Neural cell (in vitro differentiated cells): ENCODE results near the gene RAB6C. TPM values are rescaled to one million over a fixed set of nuclear protein-coding genes. Genes with fewer than 3 reads are reported as not detected.
"Not testable (repeated sequence)": the region's sequence is repeated elsewhere in the genome, so short reads cannot be mapped to it uniquely, and the experiment has no call there.

ENCODE experiments used
- H2AFZ ChIP-seq: fragments of 200-600, 300-800 bp; sonication (generic), shearing (Covaris generic); 2 replicates; pipeline ENCODE4 v1.6.0; 2014; ENCODE audit warnings: low read depth, mild to moderate bottlenecking, antibody characterized with exemption, low read length, moderate library complexity
- H3F3A ChIP-seq: fragments of 200-600 bp; shearing (Covaris generic); 2 replicates; pipeline ENCODE4 v1.6.1; 2016; ENCODE audit warnings: mild to moderate bottlenecking, moderate library complexity, mixed read lengths, antibody characterized with exemption, low read length; ENCODE audit not compliant: insufficient read depth, poor library complexity, severe bottlenecking
- H3K27ac ChIP-seq: fragments of 200-600, 300-800 bp; sonication (generic), shearing (Covaris generic); 2 replicates; pipeline ENCODE4 v1.5.1; 2014; ENCODE audit warnings: mild to moderate bottlenecking, low read length, moderate library complexity
- H3K27me3 ChIP-seq: fragments of 300-800, 200-600 bp; sonication (generic), shearing (Covaris generic); 2 replicates; pipeline ENCODE4 v1.6.0; 2014; ENCODE audit warnings: mild to moderate bottlenecking, low read depth, low read length, moderate library complexity; ENCODE audit not compliant: insufficient read depth
- H3K36me3 ChIP-seq: fragments of 300-800, 200-600 bp; sonication (generic), shearing (Covaris generic); 2 replicates; pipeline ENCODE4 v1.5.1; 2014; ENCODE audit warnings: mild to moderate bottlenecking, antibody characterized with exemption, low read length, moderate library complexity; ENCODE audit not compliant: insufficient read depth
- H3K4me2 ChIP-seq: fragments of 300-800, 200-600 bp; sonication (generic), shearing (Covaris generic); 2 replicates; pipeline ENCODE4 v1.6.0; 2014; ENCODE audit warnings: mild to moderate bottlenecking, low read length
- H3K4me3 ChIP-seq: fragments of 300-800, 200-600 bp; sonication (generic), shearing (Covaris generic); 2 replicates; pipeline ENCODE4 v1.5.1; 2014; ENCODE audit warnings: mild to moderate bottlenecking, low read length, moderate library complexity
- H3K79me2 ChIP-seq: fragments of 200-600 bp; shearing (Covaris generic); replicated peaks from 2 replicates; pipeline ENCODE4 v1.6.0; 2014; ENCODE audit warnings: mild to moderate bottlenecking, low read length, moderate library complexity; ENCODE audit not compliant: insufficient read depth
- H3K9ac ChIP-seq: fragments of 300-800, 200-600 bp; sonication (generic), shearing (Covaris generic); 2 replicates; pipeline ENCODE4 v1.6.1; 2016; ENCODE audit warnings: mild to moderate bottlenecking, low read length, mixed read lengths
- H3K9me2 ChIP-seq: fragments of 200-600 bp; shearing (Covaris generic); 2 replicates; pipeline ENCODE4 v1.6.1; 2016; ENCODE audit warnings: mild to moderate bottlenecking, low read length, mixed read lengths; ENCODE audit not compliant: insufficient read depth
- H3K9me3 ChIP-seq: fragments of 200-600, 300-800 bp; sonication (generic), shearing (Covaris generic); 2 replicates; pipeline ENCODE4 v1.6.1; 2016; ENCODE audit warnings: mild to moderate bottlenecking, mixed run types, low read length, moderate library complexity, mixed read lengths
- H4K20me1 ChIP-seq: fragments of 200-600 bp; shearing (Covaris generic); 2 replicates; pipeline ENCODE4 v1.6.1; 2016; ENCODE audit warnings: mild to moderate bottlenecking, mixed run types; ENCODE audit not compliant: insufficient read depth
- EP300 ChIP-seq: fragments of 450-650 bp; conservative IDR thresholded peaks from 2 replicates; pipeline ENCODE4 v1.6.1; 2014; ENCODE audit warnings: antibody characterized with exemption, mild to moderate bottlenecking, moderate library complexity; ENCODE audit not compliant: poor library complexity, severe bottlenecking
- EZH2 ChIP-seq: fragments of 200-600, 300-800 bp; shearing (Covaris generic), sonication (generic); IDR thresholded peaks from 2 replicates; pipeline ENCODE4 v1.6.1; 2014; ENCODE audit warnings: antibody characterized with exemption, low read length, borderline replicate concordance, mild to moderate bottlenecking; ENCODE audit not compliant: insufficient read depth, poor library complexity, severe bottlenecking
- MXI1 ChIP-seq: fragments of 450-650 bp; conservative IDR thresholded peaks from 2 replicates; pipeline ENCODE4 v1.6.1; 2014; ENCODE audit warnings: antibody characterized with exemption, mild to moderate bottlenecking; ENCODE audit not compliant: poor library complexity, severe bottlenecking
- POLR2AphosphoS5 ChIP-seq: IDR thresholded peaks from 2 replicates; pipeline ENCODE4 v1.6.1; 2012
- RAD21 ChIP-seq: fragments of 450-650 bp; conservative IDR thresholded peaks from 2 replicates; pipeline ENCODE4 v1.6.1; 2014; ENCODE audit warnings: antibody characterized with exemption, mild to moderate bottlenecking, moderate library complexity
- SMC3 ChIP-seq: fragments of 450-650 bp; conservative IDR thresholded peaks from 2 replicates; pipeline ENCODE4 v1.6.1; 2014; ENCODE audit warnings: antibody characterized with exemption, mild to moderate bottlenecking, moderate library complexity; ENCODE audit not compliant: poor library complexity
- TAF1 ChIP-seq: IDR thresholded peaks from 2 replicates; pipeline ENCODE4 v1.6.1; 2012; ENCODE audit warnings: low read depth
- polyA plus RNA-seq: library from polyadenylated mRNA; depleted of rRNA; stranded (reverse); fragments of >200 nt; gene quantifications from 2 replicates; pipeline ENCODE4 v1.2.3, GENCODE V29; 2014
- TF ChIP-seq, protein P1 (sequence below): IDR thresholded peaks from 2 replicates; pipeline ENCODE4 v1.6.1; 2012; ENCODE audit warnings: borderline replicate concordance

Gene RAB6C
- polyA plus RNA-seq, 1 donor from 2014 or later, result 0.52 TPM

DNA sequence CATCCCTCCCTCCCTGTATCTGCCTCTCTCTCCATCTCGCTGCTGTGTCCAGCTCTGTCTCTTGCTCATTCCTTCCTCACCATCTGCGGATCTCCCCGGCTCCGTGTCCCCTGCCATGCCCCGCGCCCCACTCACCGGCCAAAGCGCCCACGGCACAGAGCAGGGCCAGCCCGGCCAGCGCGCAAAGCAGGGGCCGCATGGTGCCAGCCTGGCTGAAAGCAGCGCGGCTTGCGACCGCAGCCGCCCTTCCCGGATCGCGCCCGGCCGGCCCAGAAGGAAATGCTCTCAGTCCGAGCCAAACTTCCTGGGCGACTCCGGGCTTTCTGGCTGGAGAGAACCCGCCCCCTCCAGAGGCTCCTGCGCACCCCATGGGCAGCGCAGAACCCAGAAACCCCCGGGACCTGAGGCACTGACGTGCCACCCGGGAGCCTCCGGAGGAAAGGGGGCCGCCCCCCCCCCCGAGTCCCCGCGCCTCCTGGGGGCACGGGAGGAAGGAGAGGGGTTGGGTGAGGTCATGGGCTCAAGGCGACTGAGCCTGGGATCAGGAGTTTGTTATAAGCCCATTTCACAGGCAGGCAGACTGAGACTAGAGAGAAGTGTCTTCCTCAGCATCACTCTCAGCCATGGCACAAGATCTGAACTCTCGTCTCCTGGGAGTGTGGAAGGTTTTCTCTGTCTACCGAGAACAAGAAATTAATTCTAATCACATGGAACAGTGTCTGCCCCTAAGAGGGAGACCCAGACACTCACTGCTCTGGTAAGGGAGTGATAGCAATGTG lies 45.2 kb upstream of the RAB6C start:
- no peak overlapping the region for H3K4me3 ChIP-seq
- no peaks in the 10 kb centered on the region for H3F3A ChIP-seq
- H3K9ac ChIP-seq, result no peak overlapping the region
- no peaks in the 10 kb centered on the region for H3K79me2 ChIP-seq
- peaks cover 8% of the 10 kb centered on the region for H3K27me3 ChIP-seq
- H3K27ac ChIP-seq, result no peak overlapping the region
- H2AFZ ChIP-seq, result no peak overlapping the region
- no peaks in the 10 kb centered on the region for H3K9me3 ChIP-seq
- no peaks in the 10 kb centered on the region for H3K9me2 ChIP-seq
- H4K20me1 ChIP-seq, result no peaks in the 10 kb centered on the region
- H3K4me2 ChIP-seq, result no peak overlapping the region
- no peaks in the 10 kb centered on the region for H3K36me3 ChIP-seq
- TF ChIP-seq RAD21, result no peak
- no peak for TF ChIP-seq TAF1
- TF ChIP-seq EP300, result no peak
- TF ChIP-seq POLR2AphosphoS5, result no peak
- TF ChIP-seq, protein P1, sequence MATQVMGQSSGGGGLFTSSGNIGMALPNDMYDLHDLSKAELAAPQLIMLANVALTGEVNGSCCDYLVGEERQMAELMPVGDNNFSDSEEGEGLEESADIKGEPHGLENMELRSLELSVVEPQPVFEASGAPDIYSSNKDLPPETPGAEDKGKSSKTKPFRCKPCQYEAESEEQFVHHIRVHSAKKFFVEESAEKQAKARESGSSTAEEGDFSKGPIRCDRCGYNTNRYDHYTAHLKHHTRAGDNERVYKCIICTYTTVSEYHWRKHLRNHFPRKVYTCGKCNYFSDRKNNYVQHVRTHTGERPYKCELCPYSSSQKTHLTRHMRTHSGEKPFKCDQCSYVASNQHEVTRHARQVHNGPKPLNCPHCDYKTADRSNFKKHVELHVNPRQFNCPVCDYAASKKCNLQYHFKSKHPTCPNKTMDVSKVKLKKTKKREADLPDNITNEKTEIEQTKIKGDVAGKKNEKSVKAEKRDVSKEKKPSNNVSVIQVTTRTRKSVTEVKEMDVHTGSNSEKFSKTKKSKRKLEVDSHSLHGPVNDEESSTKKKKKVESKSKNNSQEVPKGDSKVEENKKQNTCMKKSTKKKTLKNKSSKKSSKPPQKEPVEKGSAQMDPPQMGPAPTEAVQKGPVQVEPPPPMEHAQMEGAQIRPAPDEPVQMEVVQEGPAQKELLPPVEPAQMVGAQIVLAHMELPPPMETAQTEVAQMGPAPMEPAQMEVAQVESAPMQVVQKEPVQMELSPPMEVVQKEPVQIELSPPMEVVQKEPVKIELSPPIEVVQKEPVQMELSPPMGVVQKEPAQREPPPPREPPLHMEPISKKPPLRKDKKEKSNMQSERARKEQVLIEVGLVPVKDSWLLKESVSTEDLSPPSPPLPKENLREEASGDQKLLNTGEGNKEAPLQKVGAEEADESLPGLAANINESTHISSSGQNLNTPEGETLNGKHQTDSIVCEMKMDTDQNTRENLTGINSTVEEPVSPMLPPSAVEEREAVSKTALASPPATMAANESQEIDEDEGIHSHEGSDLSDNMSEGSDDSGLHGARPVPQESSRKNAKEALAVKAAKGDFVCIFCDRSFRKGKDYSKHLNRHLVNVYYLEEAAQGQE, result no peak
- no peak for TF ChIP-seq EZH2

- peaks cover 8% of the 10 kb centered on the region for H3K27me3 ChIP-seq
- H3K9me3 ChIP-seq, result no peaks in the 10 kb centered on the region
- TF ChIP-seq TAF1 (no peak), EZH2 (no peak), RAD21 (no peak), SMC3 (no peak)
- no peak overlapping the region for H3K4me3 ChIP-seq
- H3K9me2 ChIP-seq, result no peaks in the 10 kb centered on the region
- H3K4me2 ChIP-seq, result no peak overlapping the region
- no peak overlapping the region for H3K27ac ChIP-seq
- no peaks in the 10 kb centered on the region for H3F3A ChIP-seq
- no peaks in the 10 kb centered on the region for H4K20me1 ChIP-seq
- H3K79me2 ChIP-seq, result no peaks in the 10 kb centered on the region
- no peaks in the 10 kb centered on the region for H3K36me3 ChIP-seq
- no peak overlapping the region for H3K9ac ChIP-seq
- no peak overlapping the region for H2AFZ ChIP-seq
These were observed 44.3 kb upstream of the RAB6C start for GRCh38 chr2:129935118-129935517.

DNA sequence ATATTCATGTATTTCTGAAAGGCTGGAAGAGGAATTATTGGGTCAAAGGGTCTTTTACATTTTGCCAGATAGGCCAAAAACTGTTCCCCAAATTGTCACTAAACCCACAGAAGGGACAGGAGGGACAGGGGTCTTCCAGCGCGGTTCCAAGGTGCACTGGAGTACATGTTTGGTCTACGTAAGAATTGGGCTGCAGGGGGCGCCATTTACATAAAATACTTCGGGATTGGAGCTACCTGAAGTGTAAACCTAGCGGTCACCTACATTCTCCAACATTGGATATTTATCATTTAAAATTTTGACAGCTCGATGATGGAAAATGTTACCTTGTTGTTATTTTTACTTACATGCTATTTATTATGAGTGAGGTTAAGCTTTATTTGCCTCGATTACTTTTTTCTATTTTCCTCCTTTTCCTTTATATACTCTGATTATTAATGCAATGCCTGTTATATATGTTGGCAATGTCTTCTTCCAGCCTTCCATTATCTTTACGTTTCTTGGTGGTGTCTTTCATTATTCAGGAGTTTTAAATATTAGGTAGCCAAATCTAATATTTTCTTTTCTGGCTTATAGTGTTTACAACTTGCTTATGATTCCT lies 43.0 kb upstream of the RAB6C start:
- Histone ChIP-seq H4K20me1 (no peaks in the 10 kb centered on the region), H3K36me3 (no peaks in the 10 kb centered on the region), H2AFZ (no peak overlapping the region), H3K9ac (no peak overlapping the region), H3K27me3 (peaks cover 8% of the 10 kb centered on the region), H3K27ac (no peak overlapping the region), H3K9me3 (no peaks in the 10 kb centered on the region), H3K79me2 (no peaks in the 10 kb centered on the region), H3K4me3 (no peak overlapping the region), H3K9me2 (no peaks in the 10 kb centered on the region), H3K4me2 (no peak overlapping the region), H3F3A (no peaks in the 10 kb centered on the region)
- TF ChIP-seq SMC3 (no peak), POLR2AphosphoS5 (no peak), EP300 (no peak), MXI1 (no peak)

DNA sequence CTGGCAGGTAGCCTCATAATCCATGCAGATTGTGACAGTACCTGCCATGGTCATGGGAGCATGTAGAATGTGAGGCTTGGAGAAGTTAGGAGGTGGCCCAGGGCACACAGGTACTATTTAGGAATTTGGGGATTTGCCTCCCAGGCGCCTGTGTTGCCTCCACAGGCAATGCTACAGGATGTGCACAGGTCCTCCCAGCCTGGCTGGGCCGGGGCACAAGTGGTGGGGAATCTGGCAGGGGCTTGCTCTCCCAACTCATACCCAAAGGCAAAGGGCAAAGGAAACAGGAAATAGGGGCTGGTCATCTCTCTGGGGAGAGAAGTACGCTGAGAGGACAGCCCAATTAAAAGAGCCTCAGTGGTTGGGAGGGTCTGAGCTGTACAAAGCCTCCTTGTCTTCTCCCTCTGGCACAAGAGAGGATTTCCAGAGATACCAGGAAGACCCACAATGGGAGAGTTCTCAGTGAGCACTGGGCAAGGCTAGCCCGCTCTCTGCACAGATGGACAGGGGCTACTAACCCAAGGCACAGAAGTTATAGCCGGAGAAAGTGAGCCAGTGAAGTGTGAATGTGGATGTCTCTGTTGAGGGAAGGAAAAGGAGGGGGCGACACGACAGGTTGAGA lies 40.5 kb upstream of the RAB6C start:
- not testable (repeated sequence) for H3K9me3 ChIP-seq, H3K4me2 ChIP-seq, H3F3A ChIP-seq, H3K27me3 ChIP-seq, H2AFZ ChIP-seq, H3K4me3 ChIP-seq, H3K9ac ChIP-seq, H3K27ac ChIP-seq, H3K36me3 ChIP-seq, H3K9me2 ChIP-seq, H3K79me2 ChIP-seq, H4K20me1 ChIP-seq

- H3K36me3 ChIP-seq, H3K9me2 ChIP-seq, H3K4me2 ChIP-seq, H3K27ac ChIP-seq, H3K9me3 ChIP-seq, H2AFZ ChIP-seq, H3K27me3 ChIP-seq, H3F3A ChIP-seq, H4K20me1 ChIP-seq, H3K79me2 ChIP-seq, H3K4me3 ChIP-seq, H3K9ac ChIP-seq: not testable (repeated sequence)
These were observed 36.0 kb upstream of the RAB6C start for GRCh38 chr2:129943456-129943855.
